ENCODE data around the gene PYCR2.
"Not testable (repeated sequence)": the region's sequence is repeated elsewhere in the genome, so short reads cannot be mapped to it uniquely, and the experiment has no call there.

PYCR2 gene

DNA sequence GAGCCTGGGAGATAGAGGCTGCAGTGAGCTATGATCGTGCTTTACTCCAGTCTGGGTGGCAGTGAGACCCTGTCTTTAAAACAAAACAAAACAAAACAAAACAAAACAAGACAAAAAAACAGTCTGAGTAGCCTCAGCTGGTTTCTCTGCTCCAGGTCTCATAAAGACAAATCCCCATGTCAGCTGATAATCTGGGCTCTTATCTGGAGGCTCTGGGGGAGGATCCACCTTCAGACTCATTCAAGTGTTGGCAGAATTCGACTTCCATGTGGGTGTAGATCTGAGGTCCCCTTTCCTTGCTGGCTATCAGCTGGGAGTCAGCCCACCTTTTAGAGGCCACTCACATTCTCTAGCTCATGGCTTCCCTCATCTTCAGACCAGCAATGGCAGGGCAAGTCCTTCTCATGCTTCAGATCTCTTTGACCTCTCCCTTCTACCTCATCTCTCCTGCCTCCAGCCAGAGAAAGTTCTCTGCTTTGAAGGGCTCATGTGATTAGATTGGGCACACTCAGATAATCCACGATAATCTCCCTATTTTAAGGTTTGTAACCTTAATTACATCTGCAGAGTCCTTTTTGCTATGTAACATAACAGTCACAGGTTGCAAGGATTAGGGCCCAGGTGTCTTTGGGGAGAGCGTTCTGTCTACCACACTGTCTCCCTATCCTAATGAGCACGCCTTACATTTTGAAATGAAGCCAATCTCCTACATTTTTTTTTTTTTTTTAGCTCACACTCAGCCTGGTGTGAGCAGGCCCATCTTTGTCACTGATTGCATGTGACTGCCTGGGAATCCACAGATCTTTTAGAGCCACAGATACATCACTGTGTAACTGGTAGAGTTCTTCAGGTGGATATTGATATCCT is 7.5 kb upstream of the PYCR2 start:
- H3K36me3 ChIP-seq (ENCODE audit: low read length): no peaks in the 10 kb centered on the region
- no peaks in the 10 kb centered on the region for H3K79me2 ChIP-seq (ENCODE audit: insufficient read depth, low read length)
- no peak overlapping the region for H3K4me3 ChIP-seq (ENCODE audit: insufficient read depth, low read length, poor library complexity, severe bottlenecking)
- no peak overlapping the region for H3K4me2 ChIP-seq (ENCODE audit: low read depth, low read length, poor library complexity, severe bottlenecking)
- no peak overlapping the region for H3K9ac ChIP-seq (ENCODE audit: low read length)
- no peaks in the 10 kb centered on the region for H3F3A ChIP-seq (ENCODE audit: insufficient read depth)
- H3K27me3 ChIP-seq (ENCODE audit: low read length): no peaks in the 10 kb centered on the region
- H4K20me1 ChIP-seq (ENCODE audit: low read depth, low read length): no peaks in the 10 kb centered on the region
- no peak for TF ChIP-seq EZH2phosphoT487 (conservative IDR thresholded peaks at IDR 0.05; ENCODE audit: low read length)
- TF ChIP-seq, protein P1, sequence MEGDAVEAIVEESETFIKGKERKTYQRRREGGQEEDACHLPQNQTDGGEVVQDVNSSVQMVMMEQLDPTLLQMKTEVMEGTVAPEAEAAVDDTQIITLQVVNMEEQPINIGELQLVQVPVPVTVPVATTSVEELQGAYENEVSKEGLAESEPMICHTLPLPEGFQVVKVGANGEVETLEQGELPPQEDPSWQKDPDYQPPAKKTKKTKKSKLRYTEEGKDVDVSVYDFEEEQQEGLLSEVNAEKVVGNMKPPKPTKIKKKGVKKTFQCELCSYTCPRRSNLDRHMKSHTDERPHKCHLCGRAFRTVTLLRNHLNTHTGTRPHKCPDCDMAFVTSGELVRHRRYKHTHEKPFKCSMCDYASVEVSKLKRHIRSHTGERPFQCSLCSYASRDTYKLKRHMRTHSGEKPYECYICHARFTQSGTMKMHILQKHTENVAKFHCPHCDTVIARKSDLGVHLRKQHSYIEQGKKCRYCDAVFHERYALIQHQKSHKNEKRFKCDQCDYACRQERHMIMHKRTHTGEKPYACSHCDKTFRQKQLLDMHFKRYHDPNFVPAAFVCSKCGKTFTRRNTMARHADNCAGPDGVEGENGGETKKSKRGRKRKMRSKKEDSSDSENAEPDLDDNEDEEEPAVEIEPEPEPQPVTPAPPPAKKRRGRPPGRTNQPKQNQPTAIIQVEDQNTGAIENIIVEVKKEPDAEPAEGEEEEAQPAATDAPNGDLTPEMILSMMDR (IDR thresholded peaks at IDR 0.05; ENCODE audit: insufficient read depth, low read length, poor library complexity, severe bottlenecking): no peak
- no peaks in the 10 kb centered on the region for H3K9me2 ChIP-seq (replicated peaks; ENCODE audit: insufficient read depth, low read length)
- H3K27ac ChIP-seq (ENCODE audit: low read depth, low read length): no peak overlapping the region
- H2AFZ ChIP-seq (ENCODE audit: low read depth, low read length, severe bottlenecking): no peak overlapping the region
- H3K9me3 ChIP-seq (ENCODE audit: insufficient read depth, low read length): no peaks in the 10 kb centered on the region

GRCh38 chr1:225930566-225930965 is 6.5 kb upstream of the PYCR2 start:
- no peak for TF ChIP-seq EZH2phosphoT487 (conservative IDR thresholded peaks at IDR 0.05; ENCODE audit: low read length)
- TF ChIP-seq, protein P1 (IDR thresholded peaks at IDR 0.05; ENCODE audit: insufficient read depth, low read length, poor library complexity, severe bottlenecking): no peak
- H4K20me1 ChIP-seq (ENCODE audit: low read depth, low read length): no peaks in the 10 kb centered on the region

GRCh38 chr1:225929462-225929861 is 5.4 kb upstream of the PYCR2 start:
- H3K36me3 ChIP-seq (ENCODE audit: low read length); H2AFZ ChIP-seq (ENCODE audit: low read depth, low read length, severe bottlenecking); H3K9me2 ChIP-seq (replicated peaks; ENCODE audit: insufficient read depth, low read length); H3K9me3 ChIP-seq (ENCODE audit: insufficient read depth, low read length); H3K4me3 ChIP-seq (ENCODE audit: insufficient read depth, low read length, poor library complexity, severe bottlenecking); H3K27ac ChIP-seq (ENCODE audit: low read depth, low read length); H3K4me2 ChIP-seq (ENCODE audit: low read depth, low read length, poor library complexity, severe bottlenecking); H3K79me2 ChIP-seq (ENCODE audit: insufficient read depth, low read length); H3F3A ChIP-seq (ENCODE audit: insufficient read depth); H3K27me3 ChIP-seq (ENCODE audit: low read length); H3K9ac ChIP-seq (ENCODE audit: low read length); H4K20me1 ChIP-seq (ENCODE audit: low read depth, low read length): not testable (repeated sequence)

More at GRCh38 chr1:225930566-225930965, 6.5 kb upstream of the PYCR2 start:
- Histone ChIP-seq H3K36me3 (ENCODE audit: low read length) (no peaks in the 10 kb centered on the region), H3K4me3 (ENCODE audit: insufficient read depth, low read length, poor library complexity, severe bottlenecking) (no peak overlapping the region), H3K9ac (ENCODE audit: low read length) (no peak overlapping the region), H3K9me2 (replicated peaks; ENCODE audit: insufficient read depth, low read length) (no peaks in the 10 kb centered on the region), H2AFZ (ENCODE audit: low read depth, low read length, severe bottlenecking) (no peak overlapping the region), H3K27ac (ENCODE audit: low read depth, low read length) (no peak overlapping the region), H3F3A (ENCODE audit: insufficient read depth) (peaks cover 4% of the 10 kb centered on the region; the same call in 1 of the 2 replicates), H3K79me2 (ENCODE audit: insufficient read depth, low read length) (no peaks in the 10 kb centered on the region), H3K9me3 (ENCODE audit: insufficient read depth, low read length) (no peaks in the 10 kb centered on the region), H3K27me3 (ENCODE audit: low read length) (no peaks in the 10 kb centered on the region), H3K4me2 (ENCODE audit: low read depth, low read length, poor library complexity, severe bottlenecking) (no peak overlapping the region)

Measured in SU-DHL-6 (cell line).